DOHH2 (cell line): ENCODE measurements around the gene ABCG1.

ENCODE experiments used
- H3F3A ChIP-seq: fragments of 200-600 bp; sonication (generic), shearing (Covaris generic); 2 replicates; pipeline ENCODE4 v1.6.0; 2016; ENCODE audit warnings: antibody characterized with exemption, mild to moderate bottlenecking; ENCODE audit not compliant: control insufficient read depth, insufficient read depth
- H3K27ac ChIP-seq: fragments of 200-600 bp; sonication (generic); 2 replicates; pipeline ENCODE4 v1.5.1; 2014; ENCODE audit warnings: low read depth, mild to moderate bottlenecking, low read length, moderate library complexity
- H3K27me3 ChIP-seq: fragments of 200-600 bp; sonication (generic); 2 replicates; pipeline ENCODE4 v1.6.1; 2014; ENCODE audit warnings: mild to moderate bottlenecking, low read length, mixed read lengths; ENCODE audit not compliant: control insufficient read depth
- H3K36me3 ChIP-seq: fragments of 200-600 bp; sonication (generic); 2 replicates; pipeline ENCODE4 v1.6.1; 2014; ENCODE audit warnings: mild to moderate bottlenecking, low read length, moderate library complexity, mixed read lengths; ENCODE audit not compliant: control insufficient read depth
- H3K4me1 ChIP-seq: fragments of 200-600 bp; sonication (generic); 2 replicates; pipeline ENCODE4 v1.6.1; 2014; ENCODE audit warnings: mild to moderate bottlenecking, low read length, mixed read lengths; ENCODE audit not compliant: control insufficient read depth
- H3K4me2 ChIP-seq: fragments of 200-600 bp; sonication (generic); 2 replicates; pipeline ENCODE4 v1.6.0; 2014; ENCODE audit warnings: mild to moderate bottlenecking, low read length, moderate library complexity
- H3K4me3 ChIP-seq: fragments of 200-600 bp; sonication (generic); 2 replicates; pipeline ENCODE4 v1.5.1; 2014; ENCODE audit warnings: mild to moderate bottlenecking, low read length, mixed read lengths
- H3K79me2 ChIP-seq: fragments of 200-600 bp; sonication (generic); 2 replicates; pipeline ENCODE4 v1.6.1; 2014; ENCODE audit warnings: mild to moderate bottlenecking, low read length, mixed read lengths; ENCODE audit not compliant: control insufficient read depth
- H3K9me2 ChIP-seq: fragments of 200-600 bp; sonication (generic); replicated peaks from 2 replicates; pipeline ENCODE4 v1.6.1; 2014; ENCODE audit warnings: mild to moderate bottlenecking, low read length, mixed read lengths; ENCODE audit not compliant: control insufficient read depth
- H3K9me3 ChIP-seq: fragments of 200-600 bp; sonication (generic); 2 replicates; pipeline ENCODE4 v1.6.1; 2014; ENCODE audit warnings: antibody characterized with exemption, low read length, mixed read lengths; ENCODE audit not compliant: control insufficient read depth, insufficient read depth
- H4K20me1 ChIP-seq: fragments of 200-600 bp; sonication (generic); 2 replicates; pipeline ENCODE4 v1.6.0; 2014; ENCODE audit warnings: low read depth, mild to moderate bottlenecking, antibody characterized with exemption, low read length, moderate library complexity; ENCODE audit not compliant: control insufficient read depth, insufficient read depth
- CTCF ChIP-seq: fragments of 200-600 bp; sonication (generic); IDR thresholded peaks from one replicate; pipeline ENCODE4 v1.5.1; 2014; ENCODE audit warnings: antibody characterized with exemption, mild to moderate bottlenecking, low read depth, low read length; ENCODE audit not compliant: poor library complexity, severe bottlenecking
- EZH2phosphoT487 ChIP-seq: fragments of 200-600 bp; sonication (generic); IDR thresholded peaks from 2 replicates; pipeline ENCODE4 v1.6.1; 2017; ENCODE audit warnings: borderline replicate concordance, mild to moderate bottlenecking, antibody characterized with exemption, low read length, moderate library complexity, mixed read lengths

ABCG1 gene

GRCh38 chr21:42203321-42203720, 15.6 kb upstream of the ABCG1 start:
- H3K4me1 ChIP-seq: peaks cover 19% of the 10 kb centered on the region
- no peak for TF ChIP-seq EZH2phosphoT487
- no peak for TF ChIP-seq CTCF
- no peaks in the 10 kb centered on the region for H3K9me3 ChIP-seq
- no peak overlapping the region for H3K4me2 ChIP-seq
- no peaks in the 10 kb centered on the region for H3F3A ChIP-seq
- no peak overlapping the region for H3K4me3 ChIP-seq
- H3K27me3 ChIP-seq: peaks cover 3% of the 10 kb centered on the region; the same call in 1 of the 2 replicates
- H3K9me2 ChIP-seq: no peaks in the 10 kb centered on the region
- no peaks in the 10 kb centered on the region for H4K20me1 ChIP-seq
- H3K27ac ChIP-seq: no peak overlapping the region
- no peaks in the 10 kb centered on the region for H3K36me3 ChIP-seq
- H3K79me2 ChIP-seq: no peaks in the 10 kb centered on the region

GRCh38 chr21:42203936-42204335, 15.0 kb upstream of the ABCG1 start:
- Histone ChIP-seq H3K4me3 (no peak overlapping the region), H4K20me1 (no peaks in the 10 kb centered on the region), H3F3A (no peaks in the 10 kb centered on the region), H3K4me1 (peaks cover 13% of the 10 kb centered on the region), H3K4me2 (no peak overlapping the region), H3K27ac (no peak overlapping the region), H3K36me3 (no peaks in the 10 kb centered on the region), H3K9me3 (no peaks in the 10 kb centered on the region), H3K9me2 (no peaks in the 10 kb centered on the region), H3K79me2 (no peaks in the 10 kb centered on the region), H3K27me3 (peaks cover 3% of the 10 kb centered on the region; the same call in 1 of the 2 replicates)
- no peak for TF ChIP-seq CTCF

GRCh38 chr21:42207426-42207825, 11.5 kb upstream of the ABCG1 start:
- no peak for TF ChIP-seq CTCF
- TF ChIP-seq EZH2phosphoT487: no peak
- no peak overlapping the region for H3K4me2 ChIP-seq
- no peaks in the 10 kb centered on the region for H3K79me2 ChIP-seq
- no peaks in the 10 kb centered on the region for H3K36me3 ChIP-seq
- no peaks in the 10 kb centered on the region for H3K9me2 ChIP-seq
- H3K27me3 ChIP-seq: peaks cover 3% of the 10 kb centered on the region; the same call in 1 of the 2 replicates
- H3K4me3 ChIP-seq: no peak overlapping the region
- H3K9me3 ChIP-seq: no peaks in the 10 kb centered on the region
- H3K27ac ChIP-seq: no peak overlapping the region
- H4K20me1 ChIP-seq: no peaks in the 10 kb centered on the region
- no peaks in the 10 kb centered on the region for H3F3A ChIP-seq
- no peaks in the 10 kb centered on the region for H3K4me1 ChIP-seq

- H3K27me3 ChIP-seq: peaks cover 3% of the 10 kb centered on the region; the same call in 1 of the 2 replicates
- H3K9me3 ChIP-seq: no peaks in the 10 kb centered on the region
- H4K20me1 ChIP-seq: no peaks in the 10 kb centered on the region
- no peak overlapping the region for H3K4me3 ChIP-seq
- no peaks in the 10 kb centered on the region for H3K9me2 ChIP-seq
- no peak for TF ChIP-seq EZH2phosphoT487
- no peak for TF ChIP-seq CTCF
- H3K36me3 ChIP-seq: no peaks in the 10 kb centered on the region
- no peaks in the 10 kb centered on the region for H3F3A ChIP-seq
- H3K79me2 ChIP-seq: no peaks in the 10 kb centered on the region
- no peak overlapping the region for H3K4me2 ChIP-seq
- H3K4me1 ChIP-seq: no peaks in the 10 kb centered on the region
- H3K27ac ChIP-seq: no peak overlapping the region
Measured at GRCh38 chr21:42208036-42208435, 10.9 kb upstream of the ABCG1 start.
